Stimulated activated CD8-positive, alpha-beta memory T cell treated with anti-CD3 and anti-CD28 coated beads, Interleukin-15, amount 100 ng/mL, for 1 hour (primary cell): ENCODE results near the gene PLAC9.
"Not testable (repeated sequence)": the region's sequence is repeated elsewhere in the genome, so short reads cannot be mapped to it uniquely, and the experiment has no call there.

ENCODE experiments used
- DNase-seq: peaks from one replicate; pipeline ENCODE4 v3.0.0-alpha.2; 2020; ENCODE audit warnings: low read depth

PLAC9 gene

DNA sequence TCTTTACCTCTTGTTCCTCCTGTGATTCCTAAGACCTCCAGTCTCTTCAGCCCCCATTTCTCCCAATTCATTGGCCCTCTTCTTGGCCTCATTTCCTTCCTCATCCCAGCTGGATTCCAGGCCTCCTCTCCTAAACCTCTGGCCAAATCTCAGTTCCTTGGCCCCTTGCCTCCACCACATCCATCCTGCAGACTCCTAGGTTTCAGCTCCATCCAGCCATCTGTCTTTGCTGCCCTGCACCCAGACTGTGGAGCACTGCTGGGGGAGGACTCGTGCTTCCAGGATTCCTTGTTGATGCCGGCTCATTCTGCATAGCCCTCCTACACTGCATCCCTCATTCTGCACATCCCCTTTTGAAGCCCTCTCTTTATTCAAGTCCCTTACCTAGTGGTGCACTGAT, 6.7 kb downstream of the PLAC9 start:
- DNase-seq: no peak

DNA sequence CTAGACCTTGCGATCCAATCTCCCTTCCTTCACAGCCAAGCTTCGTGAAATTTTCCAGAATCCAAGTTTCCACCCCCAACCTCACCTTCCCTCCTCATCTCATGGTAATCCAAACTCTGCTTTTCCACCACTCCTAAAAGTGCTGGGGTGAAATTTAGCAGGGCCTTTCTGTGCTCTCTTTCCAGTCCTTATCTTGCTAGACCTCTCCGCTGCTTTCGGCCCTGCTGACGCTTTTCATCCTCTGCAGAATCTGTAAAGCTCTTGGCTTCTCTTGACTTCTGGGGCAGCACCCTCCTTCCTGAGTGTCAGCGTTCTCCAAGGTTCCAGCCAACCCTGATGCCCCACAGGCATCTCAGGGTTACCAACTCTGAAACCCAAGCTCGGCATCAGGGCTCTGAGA, 7.7 kb downstream of the PLAC9 start:
- no peak for DNase-seq

DNA sequence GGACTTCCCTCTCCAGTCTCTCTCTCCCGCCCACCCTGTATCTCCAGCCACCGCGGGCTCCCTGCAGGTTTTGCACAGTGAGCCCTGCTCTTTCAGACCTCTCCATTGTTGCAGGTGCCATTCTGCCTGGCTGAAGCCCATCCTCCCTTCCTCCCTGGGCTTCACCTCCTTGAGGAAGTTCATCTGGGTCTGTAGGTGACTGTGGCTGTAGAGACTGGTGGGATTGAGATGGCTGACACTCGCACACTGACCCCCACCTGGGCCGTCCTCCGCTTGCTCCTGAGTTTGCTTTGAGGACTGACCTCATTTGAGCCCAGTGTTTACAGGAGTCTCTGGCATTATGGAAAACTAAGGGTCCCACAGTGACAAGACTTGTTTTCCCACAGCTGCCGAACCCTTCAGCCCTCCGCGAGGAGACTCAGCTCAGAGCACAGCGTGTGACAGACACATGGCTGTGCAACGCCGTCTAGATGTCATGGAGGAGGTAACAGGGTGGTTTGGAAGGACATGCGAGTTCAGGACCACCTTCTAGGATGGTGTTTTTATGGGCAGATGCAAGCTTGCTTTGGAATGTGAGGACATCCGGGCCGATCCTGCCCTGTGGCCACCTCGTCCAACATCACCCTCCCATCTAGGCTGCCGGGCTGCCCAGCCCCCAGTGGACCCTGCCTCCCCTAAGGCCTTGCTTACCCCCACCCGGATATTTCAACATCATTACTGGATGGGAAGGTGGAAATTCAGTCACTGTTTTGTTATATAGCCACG, 9.3 kb downstream of the PLAC9 start:
- DNase-seq: no peak

DNA sequence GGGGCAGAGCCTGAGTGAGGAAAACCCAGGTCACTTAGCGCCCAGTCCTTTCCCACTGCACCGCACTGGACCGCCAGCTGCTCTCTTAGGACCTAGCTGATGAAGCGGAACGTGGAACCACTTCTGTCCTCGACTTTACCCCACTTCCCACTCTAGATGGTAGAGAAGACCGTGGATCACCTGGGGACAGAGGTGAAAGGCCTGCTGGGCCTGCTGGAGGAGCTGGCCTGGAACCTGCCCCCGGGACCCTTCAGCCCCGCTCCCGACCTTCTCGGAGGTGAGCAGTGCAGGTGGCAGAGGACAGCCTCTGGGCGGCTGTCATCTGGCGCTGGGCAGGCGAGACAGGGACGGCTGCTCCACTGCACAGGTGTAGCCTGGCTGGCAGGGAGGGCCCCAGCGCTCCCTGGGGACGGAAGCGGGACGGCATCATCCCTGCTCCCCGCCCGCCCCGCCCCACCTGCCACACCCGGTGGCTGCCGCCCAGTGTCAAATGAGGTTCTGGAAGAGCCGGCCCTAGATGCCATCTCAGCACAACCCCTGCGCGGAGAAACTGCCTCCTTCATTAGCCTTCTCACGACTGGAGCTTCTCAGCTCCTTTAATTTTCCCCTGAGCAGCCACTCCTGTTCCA, 11.7 kb downstream of the PLAC9 start:
- DNase-seq: no peak

DNA sequence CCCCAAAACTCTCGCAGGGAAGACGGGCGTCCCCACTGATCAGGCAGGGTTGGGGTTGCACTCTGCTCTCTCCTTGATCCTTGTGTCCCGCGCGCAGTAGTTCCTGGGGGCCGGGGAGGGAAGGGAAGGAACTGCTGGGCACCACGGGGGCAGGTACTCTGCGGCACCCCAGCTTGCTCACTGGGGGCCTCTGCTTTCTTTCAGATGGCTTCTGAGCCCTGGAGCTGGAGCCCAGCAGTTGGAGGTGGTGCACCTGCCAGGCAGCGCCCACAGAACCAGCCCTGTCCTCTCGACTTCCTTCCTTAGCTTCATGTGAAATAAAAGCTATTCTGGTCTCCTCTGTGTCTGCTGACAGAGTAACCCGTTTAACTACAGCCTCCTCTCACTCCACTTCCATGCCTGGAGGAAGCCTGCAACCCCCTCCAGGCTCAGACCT, 12.2 kb downstream of the PLAC9 start:
- DNase-seq: no peak

DNA sequence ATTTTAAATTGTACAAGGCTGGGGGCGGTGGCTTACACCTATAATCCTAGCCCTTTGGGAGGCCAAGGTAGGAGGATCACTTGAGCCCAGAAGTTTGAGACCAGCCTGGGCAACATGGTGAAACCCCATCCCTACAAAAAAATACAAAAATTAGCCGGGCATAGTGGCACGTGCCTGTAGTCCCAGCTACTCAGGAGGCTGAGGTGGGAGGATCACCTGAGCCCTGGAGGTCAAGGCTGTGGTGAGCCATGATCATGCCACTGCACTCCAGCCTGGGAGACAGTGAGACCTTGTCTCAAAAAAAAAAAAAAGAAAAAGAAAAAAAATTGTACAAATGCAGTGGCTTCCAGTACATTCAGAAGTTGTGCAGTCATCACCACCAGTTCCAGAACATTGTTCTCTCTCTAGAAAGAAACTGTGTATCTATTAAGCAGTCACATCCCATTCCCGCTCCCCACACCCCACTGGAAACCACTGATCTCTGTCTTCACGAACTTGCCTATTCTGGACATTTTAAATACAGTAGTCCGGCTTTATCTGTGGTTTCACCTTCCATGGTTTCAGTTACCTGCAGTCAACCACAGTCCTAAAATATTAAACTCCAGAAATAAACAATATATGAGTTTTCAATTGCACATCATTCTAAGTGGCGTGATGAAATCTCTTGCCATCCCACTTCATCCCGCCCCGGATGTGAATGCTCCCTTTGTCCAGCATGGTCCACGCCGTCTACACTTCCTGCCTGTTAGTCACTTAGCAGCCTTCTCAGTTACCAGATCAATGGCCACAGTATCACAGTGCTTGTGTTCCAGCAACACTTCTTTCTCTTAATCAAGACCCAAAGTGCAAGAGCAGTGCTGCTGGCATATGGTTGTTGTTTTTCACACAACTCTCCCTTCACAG, 13.1 kb downstream of the PLAC9 start:
- DNase-seq: not testable (repeated sequence)

DNA sequence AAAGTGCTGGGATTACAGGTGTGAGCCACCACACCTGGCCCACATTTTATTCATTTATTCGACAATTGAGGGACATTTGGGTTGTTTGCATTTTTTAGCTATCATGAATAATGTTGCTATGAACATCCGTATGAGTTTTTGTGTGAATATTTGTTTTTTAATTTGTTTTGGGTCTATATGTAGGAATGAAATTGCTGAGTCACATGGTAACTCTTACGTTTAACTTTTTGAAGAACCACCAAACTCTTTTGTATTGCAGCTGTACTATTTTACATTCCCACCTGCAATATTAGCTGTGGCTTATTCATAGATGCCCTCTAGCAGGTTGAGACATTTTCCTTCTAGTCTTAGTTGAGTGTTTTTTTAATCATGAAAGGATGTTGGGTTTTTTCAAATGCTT, 14.4 kb downstream of the PLAC9 start:
- DNase-seq: no peak

DNA sequence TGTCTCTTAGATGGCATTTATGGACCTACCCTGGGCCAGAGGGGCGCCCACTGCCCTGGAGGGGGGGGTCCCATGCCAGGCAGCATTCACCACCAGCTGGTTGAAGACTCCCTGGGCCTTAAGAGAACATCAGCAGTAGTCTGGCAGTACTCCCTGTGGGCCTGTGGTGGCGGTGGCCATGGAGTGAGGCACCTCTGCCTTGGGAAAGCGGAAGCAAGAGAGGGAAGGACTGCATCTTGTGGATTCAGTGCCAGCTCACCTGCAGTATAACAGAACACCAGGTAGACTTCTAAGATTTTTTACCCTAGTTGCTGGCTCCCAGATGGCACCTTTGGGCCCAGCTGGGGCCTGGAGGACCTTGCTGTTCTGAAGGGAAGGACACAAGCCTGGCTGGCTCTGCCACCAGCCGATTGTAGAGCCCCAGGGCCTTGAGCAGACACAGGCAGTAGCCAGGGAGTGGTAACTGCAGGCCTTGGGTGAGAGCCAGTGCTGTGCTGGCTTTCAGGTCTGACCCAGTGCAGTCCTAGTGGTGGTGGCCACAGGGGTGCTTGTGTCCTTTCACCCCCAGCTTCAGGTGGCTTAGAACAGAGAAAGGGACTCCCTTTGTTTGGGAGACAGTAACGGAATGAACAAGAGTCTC, 15.8 kb downstream of the PLAC9 start:
- DNase-seq: no peak

DNA sequence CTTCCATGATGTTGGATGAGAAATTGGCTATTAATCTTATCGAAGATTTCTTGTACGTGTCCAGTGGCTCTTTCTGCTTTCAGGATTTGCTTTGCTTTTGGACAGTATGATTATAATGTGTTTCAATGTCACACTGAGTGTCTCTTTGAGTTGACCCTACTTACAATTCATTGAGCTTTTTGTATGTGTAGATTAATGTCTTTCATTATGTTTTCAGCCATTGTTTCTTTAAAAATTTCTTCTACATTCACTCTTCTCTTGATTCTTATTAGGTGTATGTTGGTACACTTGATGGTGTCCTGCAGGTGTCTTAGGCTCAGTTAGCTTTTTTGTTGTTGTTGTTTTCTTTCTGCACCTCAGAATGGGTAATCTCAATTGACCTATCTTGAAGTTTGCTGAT, 16.6 kb downstream of the PLAC9 start:
- no peak for DNase-seq

DNA sequence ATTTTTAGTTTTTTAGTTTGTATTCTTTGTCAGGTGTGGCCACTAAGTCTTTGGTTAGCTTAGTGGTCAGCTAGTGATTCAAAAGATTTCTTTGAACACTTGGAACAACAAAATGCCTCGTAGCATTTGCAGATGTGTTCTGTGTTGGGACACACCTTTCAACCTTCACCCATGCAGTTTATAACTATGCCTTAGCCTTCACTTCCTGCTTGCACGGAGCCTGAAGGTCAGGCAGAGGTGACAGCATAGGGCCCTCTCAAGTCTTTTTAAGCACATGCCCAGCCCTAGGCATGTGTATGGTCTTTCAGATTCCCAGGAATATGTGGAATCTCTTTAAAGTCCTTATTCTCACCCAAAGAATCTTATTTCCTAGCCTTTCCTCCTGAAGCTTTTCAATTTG, 17.6 kb downstream of the PLAC9 start:
- no peak for DNase-seq

DNA sequence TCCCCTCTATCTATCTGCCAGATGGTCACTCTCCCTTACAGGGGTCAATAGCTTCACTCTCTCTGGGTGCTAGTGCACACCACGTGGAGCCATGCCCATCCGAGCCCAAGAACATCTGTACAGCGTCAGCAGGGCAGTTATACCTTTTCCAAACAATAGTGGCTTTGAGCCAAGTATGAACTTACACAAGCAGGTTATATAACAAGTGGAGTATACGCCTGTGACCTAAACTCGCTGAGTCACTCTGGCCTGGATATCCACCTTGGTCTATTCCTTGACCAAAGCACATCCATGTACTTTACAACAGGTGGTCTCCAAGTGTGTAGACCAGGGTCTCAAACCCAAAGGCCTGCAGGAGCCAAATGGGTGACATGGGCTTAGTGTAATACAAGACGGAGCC, 20.3 kb downstream of the PLAC9 start:
- no peak for DNase-seq

DNA sequence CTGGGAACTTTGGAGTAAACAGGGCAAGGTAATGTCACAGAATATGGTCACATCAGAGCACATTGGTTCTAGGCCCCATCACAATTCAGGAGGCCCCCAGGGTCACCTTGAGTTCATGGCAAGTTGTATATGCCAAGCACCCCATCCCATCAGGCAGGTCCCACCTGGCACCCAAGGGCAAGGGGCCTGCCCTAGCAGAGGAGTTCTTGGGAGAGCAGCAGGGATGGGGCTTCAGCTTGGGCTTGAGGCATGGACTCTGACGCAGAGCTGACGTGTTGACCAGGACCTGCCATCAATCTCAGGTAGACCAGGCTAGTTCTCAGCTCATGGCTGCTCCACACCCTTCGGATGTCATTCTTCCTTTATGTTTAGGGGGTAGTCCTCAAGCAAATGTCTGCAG, 20.9 kb downstream of the PLAC9 start:
- no peak for DNase-seq

DNA sequence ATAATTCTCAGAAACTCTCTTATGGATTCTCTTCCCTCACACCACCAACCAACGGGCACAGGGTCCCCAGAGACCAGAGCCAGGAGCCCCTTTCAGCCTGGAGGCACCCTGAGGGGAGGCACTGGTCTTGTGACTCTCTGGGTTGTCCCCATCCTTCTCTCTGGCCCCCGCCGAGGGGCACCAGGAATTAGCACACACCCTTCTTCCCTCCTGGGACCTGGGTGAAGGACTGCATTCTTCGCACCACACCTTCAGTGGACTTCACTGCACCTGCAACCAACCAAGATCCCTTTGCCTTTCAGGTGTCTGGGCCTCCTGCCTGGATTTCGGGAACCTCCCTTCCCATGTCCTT, 22.1 kb downstream of the PLAC9 start:
- DNase-seq: no peak

DNA sequence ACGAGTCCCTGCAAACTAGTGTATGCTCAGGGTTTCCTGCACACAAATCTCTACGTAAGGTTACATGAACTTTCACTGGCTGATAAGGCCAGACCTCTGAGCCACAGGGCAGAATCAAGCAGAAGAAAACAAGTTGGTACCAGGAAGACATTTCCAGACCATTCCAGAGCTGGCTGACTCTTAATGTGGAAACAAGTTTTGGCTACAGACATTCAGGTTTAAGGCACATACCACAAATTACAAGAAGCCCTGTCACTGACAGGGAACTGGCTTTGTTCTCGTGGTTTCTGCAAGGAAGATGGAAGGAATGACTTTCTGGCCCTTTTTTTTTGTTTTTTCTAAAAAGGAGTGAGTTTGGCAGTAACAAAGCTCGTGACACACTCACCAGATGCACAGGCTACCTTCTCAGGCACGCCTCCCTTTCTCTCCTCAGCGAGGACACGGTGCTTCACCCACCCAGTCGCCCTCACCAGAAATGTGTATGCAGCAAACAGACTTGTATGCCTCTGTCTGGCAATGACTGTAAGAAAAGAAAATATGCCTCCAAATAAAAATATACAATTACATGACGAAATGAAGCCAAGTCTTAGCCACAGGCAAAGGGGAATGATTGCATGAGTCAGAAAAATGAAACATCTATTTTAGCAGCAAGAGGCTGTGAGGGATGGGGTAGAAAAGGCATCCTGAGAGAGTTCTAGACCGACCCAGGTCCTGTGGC, 22.6 kb downstream of the PLAC9 start:
- DNase-seq: no peak

DNA sequence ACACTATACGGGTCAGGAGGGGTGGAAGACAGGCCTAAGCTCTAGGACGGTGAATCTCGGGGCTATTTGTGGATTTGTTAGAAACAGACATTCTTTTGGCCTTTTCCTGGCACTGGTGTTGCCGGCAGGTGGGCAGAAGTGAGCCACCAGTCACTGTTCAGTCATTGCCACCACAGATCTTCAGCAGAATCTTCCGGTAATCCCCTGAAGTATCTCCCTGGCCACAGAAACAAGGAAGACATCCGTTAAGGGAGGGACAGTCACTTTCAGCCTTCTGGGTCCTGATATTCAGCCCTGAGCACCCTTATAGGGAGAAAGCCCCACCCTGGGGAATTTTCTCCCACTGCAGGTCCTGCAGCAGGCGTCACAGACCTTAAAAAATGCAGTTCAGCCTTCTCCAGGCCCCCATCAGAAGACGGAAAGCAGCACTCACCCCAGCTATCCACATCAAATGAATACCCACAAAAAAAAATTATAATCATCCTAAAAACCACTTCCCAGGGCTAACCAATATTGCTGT, 23.2 kb downstream of the PLAC9 start:
- no peak for DNase-seq

DNA sequence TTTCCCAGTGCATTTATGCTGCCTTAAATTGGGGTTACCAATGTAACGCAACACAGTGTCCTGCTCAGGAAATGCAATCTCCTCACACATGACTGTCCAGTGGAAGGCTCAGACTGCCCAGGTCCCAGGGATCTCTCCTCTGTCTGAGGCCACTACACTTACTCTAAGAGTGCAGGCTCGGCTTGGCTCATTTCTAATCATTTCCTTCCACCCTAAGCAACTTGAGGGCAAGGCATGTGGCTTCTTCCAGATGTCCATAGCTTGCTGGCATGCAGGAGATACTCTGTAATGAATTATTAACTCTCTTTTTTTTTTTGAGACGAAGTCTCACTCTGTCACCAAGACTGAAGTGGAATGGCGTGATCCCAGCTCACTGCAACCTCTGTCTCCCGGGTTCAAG, 23.7 kb downstream of the PLAC9 start:
- no peak for DNase-seq

DNA sequence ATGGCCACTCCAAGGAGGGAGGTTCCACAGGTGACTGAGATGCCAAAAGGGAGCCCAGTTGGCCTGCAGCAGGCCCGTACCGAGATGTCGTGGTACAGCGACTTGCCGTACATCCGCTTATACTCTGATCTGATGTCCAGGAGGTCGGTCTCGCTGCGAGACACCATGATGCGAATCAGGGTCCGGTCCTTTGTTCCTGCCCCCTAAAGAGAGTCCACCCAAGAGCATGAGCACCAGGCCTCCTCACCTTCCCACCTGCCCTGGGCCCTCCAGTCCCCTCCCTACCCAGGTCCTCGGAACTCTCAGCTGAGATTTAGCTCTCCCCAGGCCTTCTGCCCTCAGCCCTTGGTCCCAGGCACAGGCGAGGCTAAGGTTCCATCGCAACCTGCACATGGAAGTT, 25.0 kb downstream of the PLAC9 start:
- no peak for DNase-seq

DNA sequence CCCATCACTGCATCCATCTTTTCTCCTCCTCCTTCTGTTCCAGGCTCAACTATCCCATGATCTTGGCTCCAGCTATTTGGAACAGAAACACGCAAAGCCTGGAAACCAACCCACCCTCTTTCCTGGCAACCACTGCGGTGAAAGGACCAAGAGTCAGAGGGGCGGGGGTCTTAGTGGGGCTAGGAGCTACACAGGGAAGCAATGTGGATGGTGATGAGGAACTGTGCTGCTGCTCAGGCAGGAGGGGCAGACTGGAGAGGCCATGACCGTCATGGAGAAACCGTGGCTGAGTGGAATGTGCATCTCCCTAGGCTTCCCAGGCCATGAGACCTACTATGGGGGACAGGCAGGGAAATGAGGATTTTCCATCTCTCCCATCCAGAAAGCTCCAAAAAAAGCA, 25.6 kb downstream of the PLAC9 start:
- DNase-seq: no peak

DNA sequence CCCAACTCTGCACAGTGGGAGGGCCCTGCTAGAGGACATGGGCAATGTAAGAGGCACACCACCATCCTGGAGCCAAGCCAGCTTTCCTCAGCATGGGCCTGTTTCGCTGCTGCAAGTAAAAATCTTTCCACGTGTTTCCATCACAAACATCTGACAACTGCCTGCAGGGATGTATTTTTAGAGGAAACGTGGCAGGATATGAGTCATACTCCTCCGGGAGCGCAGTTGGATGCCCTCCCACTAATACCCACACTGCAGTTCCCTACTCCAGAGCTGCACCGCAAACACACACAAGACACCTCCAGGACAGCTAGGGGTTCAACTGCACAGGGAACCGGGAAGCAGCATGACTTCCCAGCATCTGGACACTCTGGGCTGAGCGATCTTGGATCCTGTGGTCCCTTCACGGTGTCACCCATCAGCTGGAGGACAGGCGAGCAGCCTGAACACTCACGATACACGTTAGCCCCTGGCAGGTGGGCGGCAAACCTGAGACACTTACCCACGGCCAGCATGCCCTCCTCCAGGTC, 26.1 kb downstream of the PLAC9 start:
- no peak for DNase-seq

DNA sequence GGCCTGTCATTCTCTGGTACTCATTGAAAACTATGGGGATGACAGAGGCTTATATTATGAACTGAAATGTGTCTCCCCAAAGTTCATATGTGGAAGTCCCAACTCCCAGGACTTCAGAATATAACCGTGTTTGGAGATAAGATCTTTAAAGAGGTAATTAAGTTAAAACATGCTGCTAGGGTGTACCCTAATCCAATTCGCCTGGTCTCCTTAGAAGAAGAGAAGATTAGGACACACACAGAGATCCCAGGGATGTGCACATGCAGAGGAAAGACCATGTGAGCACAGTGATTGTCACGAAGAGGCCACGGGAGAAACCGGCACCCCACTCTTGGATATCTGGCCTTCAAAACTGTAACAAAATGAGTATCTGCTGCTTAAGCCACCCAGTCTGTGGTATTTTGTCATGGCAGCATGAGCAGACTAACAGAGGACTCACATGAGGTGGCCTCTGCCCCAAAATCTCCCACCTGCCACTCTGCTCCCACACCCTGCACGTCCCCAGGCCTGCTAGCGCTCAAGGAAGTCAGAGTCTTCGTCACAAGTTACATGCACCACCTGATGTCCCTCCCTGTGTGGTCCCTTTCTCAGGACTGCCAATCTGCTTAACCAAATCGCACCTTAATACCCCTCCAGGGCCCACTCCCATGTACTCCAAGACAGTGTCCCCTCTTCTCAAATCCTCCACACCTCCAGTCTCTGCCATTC, 26.8 kb downstream of the PLAC9 start:
- DNase-seq: no peak
